Left lung (tissue), 10 donors: Measurements from ENCODE around the gene CLDN10. TPM values are rescaled to one million over a fixed set of nuclear protein-coding genes. Genes with fewer than 3 reads are reported as not detected.
A peak's percentile ranks its signal among the peaks of the same experiment; 100 is the strongest.

Experiments used
- ATAC-seq: fragments of 200-7000 bp; cut with Tn5 transposase; one replicate; pipeline ENCODE4 v1.9.1; 2020; ENCODE audit warnings: moderate library complexity
- DNase-seq, 4 donors: peaks; one replicate each; pipeline ENCODE4 v3.0.0-alpha.2; 2013 to 2020
- H3K27ac ChIP-seq, 2 donors: fragments of 200-600 bp; sonication (generic) in 1 of 2; one replicate each; pipeline versions ENCODE4 v1.5.0 to v1.8.0; 2020 to 2021
- H3K27me3 ChIP-seq, 2 donors: fragments of 200-600 bp; sonication (generic) in 1 of 2; one replicate each; pipeline versions ENCODE4 v1.5.0 to v1.8.0; 2020 to 2021
- H3K36me3 ChIP-seq, 2 donors: fragments of 200-600 bp; sonication (generic) in 1 of 2; one replicate each; pipeline versions ENCODE4 v1.5.0 to v1.8.0; 2020 to 2021
- H3K4me1 ChIP-seq, 2 donors: fragments of 200-600 bp; one replicate each; pipeline ENCODE4 v1.8.0; 2021
- H3K4me3 ChIP-seq, 2 donors: fragments of 200-600 bp; sonication (generic) in 1 of 2; one replicate each; pipeline versions ENCODE4 v1.5.0 to v1.8.0; 2020 to 2021; ENCODE audit warnings: mild to moderate bottlenecking in 1 of 2
- H3K9me3 ChIP-seq, 2 donors: fragments of 200-600 bp; sonication (generic) in 1 of 2; one replicate each; pipeline versions ENCODE4 v1.5.0 to v1.8.0; 2020 to 2021
- CTCF ChIP-seq, 2 donors: fragments of 200-600 bp; sonication (generic) in 1 of 2; IDR thresholded peaks; one replicate each; pipeline versions ENCODE4 v1.5.0 to v1.8.0; 2021; ENCODE audit warnings: antibody characterized with exemption in 2 of 2
- intact Hi-C, 2 donors: fragments of 100-400 bp; cut with DNase I; formaldehyde crosslinking; loops; one replicate each; pipeline versions ENCODE4 v1.11.2 to v1.14.2; 2022
- polyA plus RNA-seq, 6 donors: library from polyadenylated mRNA; unstranded; fragments of 120-200 nt; gene quantifications; one replicate each; pipeline ENCODE4 v1.2.1, GENCODE V29; 2013; ENCODE audit not compliant: insufficient read length in 6 of 6
- total RNA-seq, 2 donors: library from RNA; stranded (reverse); fragmentation: NEBNext Ultra II Directional; extraction: Animal tissue kit (Norgen Biotek cat#: 25700); gene quantifications; one replicate each; pipeline ENCODE4 v1.2.1, GENCODE V29; 2021
- donor health status: DM: no; HTN: yes; CAD: no.
- donor health status: DM: no; HTN: no; CAD: no.

The CLDN10 gene
- total and polyA plus RNA-seq, 8 donors: 1.3 to 4.7 (median 2.4) TPM

- H3K9me3 ChIP-seq: no peaks in the 10 kb centered on the region
- no peaks in the 10 kb centered on the region for H3K4me1 ChIP-seq
- H3K27me3 ChIP-seq: no peaks in the 10 kb centered on the region
- H3K27ac ChIP-seq: no peak overlapping the region
- no peaks in the 10 kb centered on the region for H3K36me3 ChIP-seq
- ATAC-seq: no peak
- no peak for DNase-seq
- H3K4me3 ChIP-seq: no peak overlapping the region
- intact Hi-C loops: no loop called here
- TF ChIP-seq CTCF (IDR thresholded peaks at IDR 0.05): no peak
Measured at GRCh38 chr13:95527955-95528354, 24.6 kb upstream of the CLDN10 start.

GRCh38 chr13:95530178-95530577 is 22.3 kb upstream of the CLDN10 start:
- Histone ChIP-seq H3K27me3 (no peaks in the 10 kb centered on the region), H3K36me3 (no peaks in the 10 kb centered on the region), H3K4me1 (no peaks in the 10 kb centered on the region), H3K9me3 (no peaks in the 10 kb centered on the region), H3K4me3 (no peak overlapping the region), H3K27ac (no peak overlapping the region)
- DNase-seq (peak in 2 of 4 donors; percentile 36 to 65), ATAC-seq (peak; percentile 89)
- intact Hi-C loops: loop anchor here in 1 of 2 donors (10.0 kb wide), 1 partner anchor 315 kb away; no protein-coding TSS in a partner anchor
- no peak for TF ChIP-seq CTCF (IDR thresholded peaks at IDR 0.05)

DNA sequence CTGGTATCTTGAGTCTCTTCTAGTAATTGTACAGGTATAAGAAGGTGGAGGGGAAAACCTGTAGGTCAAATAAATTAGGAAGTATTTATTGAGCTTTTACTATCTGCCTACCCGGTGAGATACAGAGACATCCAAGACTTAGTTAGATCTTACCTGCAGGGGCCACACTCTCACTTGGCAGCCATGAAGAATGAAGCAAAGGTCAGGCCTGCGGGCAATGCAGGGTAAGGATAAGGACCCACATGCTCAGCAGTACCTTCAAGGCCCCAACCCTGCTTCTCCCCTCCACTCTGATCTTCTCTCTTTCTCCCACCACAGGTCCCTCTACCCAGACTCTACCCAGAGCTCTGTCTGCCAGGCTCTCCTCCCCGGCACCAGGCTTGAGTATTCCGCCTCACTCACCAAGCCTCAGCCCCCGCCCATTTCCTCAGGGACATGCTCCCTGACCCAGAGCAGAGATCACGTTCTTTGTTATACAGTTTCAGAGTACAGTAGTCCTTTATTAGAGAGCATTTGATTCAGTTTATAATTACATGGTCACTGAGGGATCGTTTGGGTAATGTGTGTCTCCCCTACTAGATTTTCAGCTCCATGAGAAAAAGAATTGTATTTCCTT is 18.9 kb upstream of the CLDN10 start:
- Histone ChIP-seq H3K4me3 (no peak overlapping the region), H3K27me3 (no peaks in the 10 kb centered on the region), H3K36me3 (no peaks in the 10 kb centered on the region), H3K9me3 (no peaks in the 10 kb centered on the region), H3K27ac (no peak overlapping the region), H3K4me1 (no peaks in the 10 kb centered on the region)
- TF ChIP-seq CTCF (IDR thresholded peaks at IDR 0.05): no peak
- intact Hi-C loops: loop anchor here in 1 of 2 donors (10.0 kb wide), 1 partner anchor 311 kb away; no protein-coding TSS in a partner anchor
- DNase-seq: no peak
- no peak for ATAC-seq

- no peaks in the 10 kb centered on the region for H3K27me3 ChIP-seq
- H3K4me3 ChIP-seq: no peak overlapping the region
- peak in 1 of 4 donors; percentile 36 for DNase-seq
- no peak overlapping the region for H3K27ac ChIP-seq
- no peaks in the 10 kb centered on the region for H3K36me3 ChIP-seq
- TF ChIP-seq CTCF (IDR thresholded peaks at IDR 0.05): no peak
- H3K4me1 ChIP-seq: no peaks in the 10 kb centered on the region
- no peaks in the 10 kb centered on the region for H3K9me3 ChIP-seq
- peak; percentile 88 for ATAC-seq
- intact Hi-C loops: loop anchor here in 1 of 2 donors (10.0 kb wide), 1 partner anchor 310 kb away; no protein-coding TSS in a partner anchor
Measured at GRCh38 chr13:95535243-95535642, 17.3 kb upstream of the CLDN10 start.

GRCh38 chr13:95536632-95537241 is 15.8 kb upstream of the CLDN10 start:
- H3K4me3 ChIP-seq: no peak overlapping the region
- intact Hi-C loops: loop anchor here in 1 of 2 donors (10.0 kb wide), 1 partner anchor 308 kb away; no protein-coding TSS in a partner anchor
- peak; percentile 23 for ATAC-seq

More at GRCh38 chr13:95536632-95537241, 15.8 kb upstream of the CLDN10 start:
- Histone ChIP-seq H3K4me1 (peaks cover 0 to 12% of the 10 kb centered on the region in 2 donors), H3K27ac (no peak overlapping the region), H3K27me3 (no peaks in the 10 kb centered on the region), H3K9me3 (no peaks in the 10 kb centered on the region), H3K36me3 (no peaks in the 10 kb centered on the region)
- peak in 1 of 4 donors; percentile 56 for DNase-seq
- peak in 1 of 2 donors; percentile 22 for TF ChIP-seq CTCF (IDR thresholded peaks at IDR 0.05)
